RCC 7860 (cell line): ENCODE results near the gene BMAL1.

Source experiments
- DNase-seq: peaks from one replicate; pipeline ENCODE4 v3.0.0-alpha.2; 2015; ENCODE audit warnings: low spot score
- FAIRE-seq: peaks from 2 replicates; lab custom pipeline; 2012; peaks lifted over from hg19 to GRCh38; lab: Jason Lieb, UNC

The BMAL1 gene

DNA sequence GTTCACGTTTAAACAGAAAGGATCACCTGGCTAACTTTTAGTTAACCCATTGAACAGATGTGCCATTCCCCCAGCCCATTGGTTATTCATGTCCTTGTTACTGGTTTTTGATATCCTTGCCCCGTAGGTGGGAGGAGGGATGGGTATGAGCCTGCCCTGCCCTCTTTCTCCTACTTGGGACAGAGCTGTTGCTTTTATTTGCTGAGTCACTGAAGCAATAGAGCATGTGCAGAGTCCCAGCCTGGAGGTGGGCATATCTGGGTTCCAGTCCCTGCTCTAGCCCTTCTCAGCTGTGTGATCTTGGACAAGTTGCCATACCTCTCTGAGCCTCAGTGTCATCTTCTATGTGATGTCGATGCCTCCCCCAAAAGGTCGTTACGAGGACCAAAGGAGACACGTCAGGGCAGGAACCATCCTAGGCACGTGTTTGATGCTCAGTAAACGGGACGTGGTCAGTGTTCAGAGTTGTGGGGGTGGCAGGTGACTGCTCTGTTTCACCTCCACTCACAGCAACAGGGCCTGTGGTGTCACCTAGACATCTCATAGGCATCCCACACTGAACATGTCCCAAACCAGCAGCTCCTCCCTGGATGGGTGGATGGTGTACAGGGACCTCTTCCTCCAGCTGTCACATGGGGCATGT lies 61.0 kb downstream of the BMAL1 start:
- FAIRE-seq, result no peak

DNA sequence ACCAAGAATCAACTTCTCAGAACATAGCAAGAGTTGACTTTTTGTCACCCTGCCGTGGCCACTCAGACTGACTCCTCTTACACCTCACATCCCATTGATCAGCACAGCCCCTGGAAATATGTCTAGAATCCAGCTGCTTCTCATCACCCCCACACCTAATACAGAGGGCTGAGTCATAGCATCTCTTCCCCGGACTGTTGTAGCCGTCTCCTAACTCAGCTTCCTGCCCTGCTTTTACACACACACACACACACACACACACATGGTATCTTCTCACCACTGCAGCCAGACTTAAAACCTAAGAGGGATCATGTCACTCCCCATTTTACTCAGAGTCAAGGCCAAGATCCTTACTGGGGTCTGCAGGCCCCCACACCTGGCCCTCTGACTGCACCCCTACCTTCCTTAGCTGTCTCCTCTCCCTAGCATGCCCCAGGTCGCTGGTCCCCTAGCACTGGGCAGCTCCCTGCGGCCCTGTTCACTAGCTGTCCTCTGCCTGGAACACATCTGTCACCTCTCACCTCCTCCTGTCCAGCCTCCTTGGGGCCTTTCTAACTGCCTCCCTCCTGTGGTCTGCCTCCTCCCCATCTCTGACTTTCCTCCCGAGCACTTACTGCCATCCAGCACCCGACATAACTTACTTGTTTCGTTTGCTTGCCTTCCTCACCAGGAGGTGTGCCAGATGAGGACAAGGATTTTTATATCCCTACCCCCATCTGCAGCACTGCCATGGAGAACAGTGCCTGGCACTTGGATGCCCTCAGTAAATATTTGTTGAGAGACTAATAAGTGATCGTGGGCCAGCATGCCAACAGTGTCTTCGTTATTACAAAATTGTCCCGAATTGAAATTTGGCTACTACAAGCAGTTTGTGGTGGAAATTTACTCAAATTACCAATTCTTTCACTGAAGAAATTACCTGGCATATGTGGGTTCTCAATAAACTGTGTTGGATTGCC lies 61.9 kb downstream of the BMAL1 start:
- FAIRE-seq, result no peak
- peak; percentile 82 for DNase-seq

More for the DNA sequence above, 61.0 kb downstream of the BMAL1 start:
- peak; percentile 65 for DNase-seq

DNA sequence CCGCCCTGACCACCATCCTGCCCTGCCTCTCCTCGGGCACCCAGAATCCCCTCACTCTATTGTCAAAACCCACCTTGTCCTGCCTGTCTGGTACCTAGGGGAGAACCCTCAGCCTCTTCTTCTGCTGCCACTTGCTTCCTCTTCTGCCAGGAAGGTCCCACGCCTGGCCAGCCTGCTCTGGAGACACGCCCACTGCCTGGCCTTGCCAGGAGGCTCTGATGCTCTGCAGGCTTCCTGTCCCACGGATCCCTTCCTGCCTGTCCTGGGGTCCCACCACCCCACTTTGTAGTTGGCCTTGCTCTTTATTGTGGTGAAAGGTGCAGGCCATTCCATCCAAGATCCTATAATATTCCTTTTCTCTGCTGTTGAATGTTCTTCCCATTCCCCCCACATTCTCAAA lies 63.4 kb downstream of the BMAL1 start:
- FAIRE-seq (no peak), DNase-seq (no peak)

DNA sequence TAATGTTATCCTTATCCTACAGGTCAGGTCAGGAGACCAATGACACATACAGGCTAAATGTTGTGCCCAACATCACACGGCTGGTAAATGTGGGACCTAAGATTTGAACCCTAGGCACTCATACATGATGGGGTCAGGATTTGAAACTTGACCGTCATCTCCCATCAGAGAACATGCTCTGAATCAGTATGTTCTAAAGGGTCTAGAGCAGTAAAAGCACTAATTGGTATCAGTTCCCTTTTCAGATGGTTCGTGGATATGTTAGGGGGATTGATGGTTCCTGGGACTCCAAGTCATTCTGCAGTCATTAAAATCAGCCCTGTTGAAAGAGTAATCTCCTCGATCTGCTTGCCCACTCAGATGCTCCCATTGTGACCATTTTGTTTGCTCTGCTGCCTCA lies 65.5 kb downstream of the BMAL1 start:
- FAIRE-seq (no peak), DNase-seq (no peak)

DNA sequence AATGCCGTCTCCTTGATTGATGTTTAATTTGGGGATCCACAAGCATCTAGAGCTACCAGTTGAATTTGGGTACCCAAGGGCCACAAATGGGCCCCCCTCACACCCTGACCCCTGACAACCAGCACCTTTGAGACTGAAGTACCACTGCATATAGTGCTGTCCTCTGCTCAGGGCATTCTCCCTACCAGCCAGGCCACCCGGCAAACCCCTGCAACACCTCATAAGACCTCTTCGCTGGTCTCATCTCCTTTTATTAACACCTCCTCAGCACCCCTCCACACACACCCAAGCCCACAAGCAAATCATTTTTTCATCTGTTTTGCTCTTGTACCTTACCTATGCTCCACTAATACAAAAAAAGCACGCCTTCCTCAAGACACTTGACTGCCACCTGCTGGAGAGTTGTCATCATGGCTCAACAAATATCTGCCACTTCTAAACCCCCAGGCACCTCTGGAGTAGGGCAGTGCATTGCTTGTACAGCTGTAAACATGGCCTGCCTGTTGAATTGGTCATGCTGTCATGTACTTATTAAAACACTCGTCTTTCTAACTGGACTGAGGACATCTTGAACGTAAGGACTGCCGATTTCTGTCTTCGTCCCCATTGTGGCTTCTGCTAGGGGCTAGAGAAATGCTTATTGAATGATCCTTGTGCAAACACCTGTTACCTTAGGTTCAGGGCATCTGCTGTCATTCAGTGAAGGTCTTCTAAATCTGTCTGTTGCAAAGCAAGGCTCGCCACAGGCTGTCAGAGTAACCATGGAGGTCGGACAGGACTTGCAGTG lies 66.5 kb downstream of the BMAL1 start:
- FAIRE-seq (no peak), DNase-seq (peak; percentile 45)

DNA sequence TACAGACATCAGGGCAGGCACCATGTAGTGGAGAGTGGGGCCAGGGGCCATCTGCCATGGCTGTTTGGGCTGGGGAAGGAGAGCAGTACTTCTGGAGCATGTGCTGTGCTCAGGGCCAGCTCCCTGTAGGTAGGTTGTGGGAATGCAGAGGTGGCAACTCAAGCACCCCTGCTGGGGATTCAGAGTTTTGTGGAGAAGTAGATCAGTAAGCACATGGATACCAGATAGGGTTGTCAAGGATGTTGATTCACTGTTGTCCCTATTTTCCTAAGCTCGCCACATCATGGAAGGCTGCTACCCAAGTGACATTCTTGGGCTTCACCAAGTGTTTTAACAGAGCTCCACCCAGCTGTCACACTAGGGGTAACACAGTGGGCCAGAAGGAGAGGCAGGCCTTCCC lies 67.2 kb downstream of the BMAL1 start:
- FAIRE-seq (no peak), DNase-seq (peak; percentile 11)

DNA sequence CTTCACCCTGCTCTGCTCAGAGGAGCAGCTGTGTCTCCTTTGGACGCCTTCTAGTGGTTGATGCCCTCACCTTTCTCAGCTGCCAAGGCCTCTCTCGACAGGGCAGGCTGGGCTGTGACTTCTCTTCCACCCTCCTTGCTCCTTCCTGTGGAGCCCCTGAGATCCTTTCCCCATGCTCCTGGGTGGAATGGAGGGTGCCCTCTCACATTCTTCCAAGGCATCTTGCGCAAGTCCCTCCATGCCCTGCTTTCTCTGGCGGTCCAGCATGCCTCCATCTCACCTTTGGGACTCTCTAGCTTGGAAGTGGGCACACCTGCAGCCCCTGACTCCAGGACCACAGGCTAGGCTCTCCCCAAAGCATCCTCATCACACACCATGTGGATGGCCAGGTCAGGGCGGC lies 68.9 kb downstream of the BMAL1 start:
- no peak for FAIRE-seq
- no peak for DNase-seq

DNA sequence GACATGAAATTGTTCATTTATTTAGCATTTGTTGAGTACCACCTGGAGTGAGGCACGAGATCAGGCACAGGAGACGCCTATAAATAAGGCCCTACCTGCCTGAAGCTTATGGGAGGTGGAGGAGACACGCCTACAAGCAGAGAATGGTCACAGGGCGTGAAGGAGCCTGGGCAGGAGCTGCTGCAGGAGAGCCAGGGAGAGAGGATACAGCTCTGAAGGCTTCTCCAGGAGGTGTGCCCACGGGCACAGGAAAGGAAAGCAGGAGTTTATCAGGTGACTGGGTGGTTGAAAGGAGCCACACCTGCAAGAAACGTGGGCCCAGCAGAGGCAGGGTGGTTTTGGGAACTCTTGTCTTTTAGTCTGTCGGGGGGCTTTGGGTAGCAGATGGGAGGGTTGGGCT lies 70.3 kb downstream of the BMAL1 start:
- FAIRE-seq, result no peak
- DNase-seq, result no peak

DNA sequence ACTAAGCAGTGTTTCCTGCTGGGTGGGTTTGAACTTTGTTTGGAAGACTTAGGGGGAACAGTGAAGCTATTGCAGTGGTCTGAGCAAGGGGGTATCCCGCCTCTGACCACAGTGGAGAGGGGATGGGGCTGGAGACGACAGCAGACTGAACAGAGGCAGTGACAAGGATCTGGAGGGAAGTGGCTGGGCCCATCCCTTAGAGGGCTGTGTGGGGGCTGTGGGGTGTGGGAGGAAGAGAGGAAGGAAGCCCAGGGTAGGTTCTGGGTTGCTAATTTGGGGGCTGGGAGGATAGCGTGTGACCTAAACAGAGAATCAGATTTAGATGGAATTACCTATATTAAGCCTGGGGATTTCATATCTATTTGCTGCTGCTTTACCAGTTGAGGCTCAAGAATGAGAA lies 70.7 kb downstream of the BMAL1 start:
- no peak for DNase-seq
- FAIRE-seq, result no peak

DNA sequence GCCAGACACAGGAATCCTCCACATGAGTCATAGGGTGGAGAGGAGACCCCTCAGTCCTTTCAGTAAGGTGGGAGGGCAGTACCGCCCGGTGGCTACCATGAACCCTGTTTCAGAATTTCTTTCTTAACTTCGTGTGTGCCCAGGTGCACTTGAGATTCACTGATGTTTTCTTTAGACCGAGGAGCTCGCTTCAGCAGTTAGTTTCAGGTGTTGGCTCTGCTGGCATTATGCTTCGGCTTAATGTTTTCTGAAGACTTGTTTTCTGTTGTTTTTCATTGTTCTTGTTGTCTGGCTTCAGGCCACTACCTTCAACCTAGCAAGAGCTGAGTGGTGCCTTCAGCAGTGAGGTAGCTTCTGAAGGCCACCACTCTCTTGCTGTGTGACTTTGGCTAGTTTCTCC lies 71.5 kb downstream of the BMAL1 start:
- no peak for FAIRE-seq

DNA sequence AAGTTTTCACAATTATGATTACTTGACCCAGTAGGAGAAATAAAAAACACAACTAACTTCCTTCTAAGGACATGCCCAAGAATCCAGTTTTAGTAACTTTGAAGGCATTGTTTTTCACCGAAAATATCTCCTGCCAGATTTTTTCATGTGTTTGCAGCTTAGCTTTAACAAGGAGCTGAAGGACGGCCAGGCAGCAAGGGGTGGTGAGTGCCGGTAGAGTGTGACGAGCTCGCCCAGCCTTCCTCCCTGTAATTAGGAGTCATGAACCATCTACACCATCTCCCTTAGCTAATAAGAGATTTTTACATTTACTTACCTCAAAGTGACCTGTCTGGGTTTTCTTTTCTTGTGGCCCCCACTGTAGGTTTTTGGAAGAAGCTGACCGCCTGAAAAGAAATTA lies 72.0 kb downstream of the BMAL1 start:
- FAIRE-seq (no peak), DNase-seq (no peak)

More for the DNA sequence above, 71.5 kb downstream of the BMAL1 start:
- no peak for DNase-seq

DNA sequence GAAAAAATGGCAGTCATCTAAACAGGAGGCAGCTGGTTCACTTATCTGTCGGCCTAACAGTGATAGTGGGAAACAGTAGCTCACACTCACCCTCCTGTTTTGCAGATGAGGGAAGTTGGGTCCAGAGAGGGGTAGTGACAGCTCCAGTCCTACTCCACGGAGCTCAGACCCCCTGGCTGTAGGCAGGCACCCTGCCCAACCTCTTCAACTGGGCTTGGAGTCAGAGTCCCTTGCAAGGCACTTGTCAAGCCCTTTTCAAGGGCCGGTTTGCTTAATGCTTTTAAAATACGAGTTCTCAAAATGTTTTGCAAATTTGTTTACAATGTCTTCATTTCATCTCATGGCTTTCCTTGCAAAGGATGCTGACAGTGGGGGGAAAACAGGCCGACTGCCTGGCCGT lies 75.1 kb downstream of the BMAL1 start:
- no peak for DNase-seq
- FAIRE-seq, result no peak

DNA sequence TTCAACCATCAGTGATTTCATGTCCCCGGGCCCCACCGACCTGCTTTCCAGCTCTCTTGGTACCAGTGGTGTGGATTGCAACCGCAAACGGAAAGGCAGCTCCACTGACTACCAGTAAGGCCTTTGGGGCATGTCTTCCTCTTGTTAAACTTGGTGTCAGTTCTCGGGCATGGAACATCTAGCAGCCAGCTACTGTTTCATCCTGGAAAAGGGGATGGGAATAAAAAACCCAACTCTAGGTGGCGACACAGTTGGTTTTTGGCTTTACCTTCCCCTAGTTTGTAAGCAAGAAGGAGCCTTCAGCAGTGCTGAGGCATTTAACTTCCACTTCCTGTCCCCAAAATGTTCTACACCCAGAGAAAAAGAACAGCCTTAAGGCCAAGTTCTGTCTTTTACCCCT lies 76.7 kb downstream of the BMAL1 start:
- DNase-seq, result no peak
- FAIRE-seq, result no peak

DNA sequence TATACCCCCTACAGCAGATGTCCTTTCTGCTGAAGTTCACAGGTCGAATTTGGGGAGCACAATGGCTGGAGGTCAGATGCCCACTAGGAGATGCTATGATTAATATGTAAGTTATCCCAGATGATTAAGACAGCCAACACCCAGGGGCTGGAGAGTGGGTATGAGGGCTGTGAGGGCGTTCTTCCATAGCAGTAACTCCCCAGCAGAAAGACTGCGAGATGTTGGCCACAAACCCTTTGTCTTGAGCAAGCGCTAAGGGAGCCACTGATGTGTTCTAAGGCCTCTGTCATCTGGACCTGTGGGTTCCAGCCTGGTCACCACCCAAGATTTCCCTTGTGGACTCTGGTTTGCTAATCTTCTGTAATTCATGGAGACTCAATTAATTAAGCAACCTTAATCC lies 77.6 kb downstream of the BMAL1 start:
- FAIRE-seq (no peak), DNase-seq (peak; percentile 17)

DNA sequence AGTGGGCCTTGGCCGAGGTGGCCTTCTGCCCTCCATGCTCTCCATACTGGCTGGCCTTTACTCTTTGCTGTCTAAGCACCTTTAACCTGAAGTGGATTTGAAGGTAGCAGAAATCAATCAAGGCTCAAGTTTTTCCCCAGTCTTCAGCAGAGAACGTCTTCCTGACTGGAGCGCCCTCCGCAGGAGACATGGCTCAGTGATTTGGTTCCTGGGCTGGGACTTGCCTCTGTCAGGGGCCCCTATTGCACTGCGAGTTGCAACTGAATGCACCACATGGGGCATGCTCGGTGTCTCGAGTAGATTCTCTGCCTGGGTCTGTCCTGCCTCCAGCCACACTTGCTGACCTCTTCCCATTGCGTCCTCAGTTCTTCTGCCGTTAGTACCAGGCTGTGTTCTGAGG lies 79.6 kb downstream of the BMAL1 start:
- FAIRE-seq (no peak), DNase-seq (no peak)

DNA sequence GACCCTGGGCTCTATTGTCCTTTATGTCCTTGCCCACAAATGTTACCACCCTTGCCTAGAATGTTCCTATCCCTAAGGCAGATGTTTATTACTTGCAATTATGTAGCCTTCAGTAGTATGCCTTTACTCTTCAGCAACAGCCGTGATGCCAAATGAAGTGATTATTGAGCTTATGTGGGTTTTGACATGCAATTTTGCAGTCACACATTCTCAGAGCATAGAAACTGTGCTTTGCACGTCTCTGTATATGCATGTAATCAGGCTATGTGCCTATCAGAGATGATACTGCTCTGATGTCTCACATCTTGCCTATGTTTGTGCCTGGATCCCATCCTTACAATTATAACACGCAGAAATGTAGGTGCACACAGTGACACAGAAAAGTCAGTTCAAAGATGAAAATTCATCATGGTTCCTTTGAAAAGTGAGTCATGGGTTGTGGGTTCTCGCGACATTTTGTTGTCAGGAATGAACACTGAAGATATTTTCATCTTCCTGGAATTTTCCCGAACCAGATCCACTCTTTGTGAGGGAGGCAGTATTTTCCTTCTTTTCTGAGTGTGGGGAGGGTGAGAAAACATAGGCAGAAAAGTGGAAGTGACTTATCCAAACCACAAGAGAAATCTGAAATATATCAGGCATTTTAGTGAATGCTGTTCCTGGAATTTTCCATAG lies 81.1 kb downstream of the BMAL1 start:
- DNase-seq (peak; percentile 15), FAIRE-seq (no peak)

DNA sequence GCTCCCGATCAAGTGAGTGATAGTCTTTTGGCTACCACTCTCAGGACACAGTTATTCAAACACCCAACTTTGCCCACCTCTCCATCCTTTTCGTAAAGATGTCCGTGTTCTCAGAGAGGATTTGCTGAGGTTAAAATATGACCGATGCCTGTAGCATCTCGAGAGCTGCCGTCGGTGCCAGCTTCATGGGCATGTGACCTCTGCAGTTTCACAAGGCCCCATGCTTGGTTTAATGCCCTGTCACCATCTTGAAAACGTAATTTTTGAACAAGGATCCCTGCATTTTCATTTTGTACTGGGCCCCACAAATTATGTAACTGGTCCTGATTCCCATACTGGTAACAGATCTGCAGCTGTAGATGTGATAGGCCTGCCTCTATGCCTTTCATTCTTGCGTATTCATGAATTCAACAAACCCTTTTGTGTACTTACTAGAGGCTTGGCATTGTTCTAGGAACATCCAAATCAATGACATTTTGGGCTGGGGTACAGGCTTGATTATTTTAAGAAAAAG lies 85.1 kb downstream of the BMAL1 start:
- FAIRE-seq (no peak), DNase-seq (no peak)

DNA sequence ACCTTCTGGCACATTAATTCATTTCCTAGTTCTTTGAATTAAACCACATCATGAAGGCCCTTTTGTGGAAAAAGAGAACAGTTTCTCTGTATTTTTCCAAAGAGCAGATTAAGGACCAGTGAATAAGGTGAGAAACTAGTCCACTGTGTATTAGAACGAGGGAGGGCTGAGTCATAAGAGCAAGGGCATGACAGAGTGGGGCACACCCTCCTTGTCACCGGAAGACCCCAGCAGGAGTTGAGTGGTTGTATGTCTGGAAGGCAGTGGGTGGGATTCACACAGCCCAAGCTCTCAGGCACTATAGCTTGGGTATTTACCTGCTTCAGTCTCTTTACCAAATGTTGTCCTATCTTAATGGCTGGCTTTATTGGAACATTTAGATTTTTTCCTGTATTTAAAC lies 86.8 kb downstream of the BMAL1 start:
- no peak for DNase-seq
- FAIRE-seq, result no peak

DNA sequence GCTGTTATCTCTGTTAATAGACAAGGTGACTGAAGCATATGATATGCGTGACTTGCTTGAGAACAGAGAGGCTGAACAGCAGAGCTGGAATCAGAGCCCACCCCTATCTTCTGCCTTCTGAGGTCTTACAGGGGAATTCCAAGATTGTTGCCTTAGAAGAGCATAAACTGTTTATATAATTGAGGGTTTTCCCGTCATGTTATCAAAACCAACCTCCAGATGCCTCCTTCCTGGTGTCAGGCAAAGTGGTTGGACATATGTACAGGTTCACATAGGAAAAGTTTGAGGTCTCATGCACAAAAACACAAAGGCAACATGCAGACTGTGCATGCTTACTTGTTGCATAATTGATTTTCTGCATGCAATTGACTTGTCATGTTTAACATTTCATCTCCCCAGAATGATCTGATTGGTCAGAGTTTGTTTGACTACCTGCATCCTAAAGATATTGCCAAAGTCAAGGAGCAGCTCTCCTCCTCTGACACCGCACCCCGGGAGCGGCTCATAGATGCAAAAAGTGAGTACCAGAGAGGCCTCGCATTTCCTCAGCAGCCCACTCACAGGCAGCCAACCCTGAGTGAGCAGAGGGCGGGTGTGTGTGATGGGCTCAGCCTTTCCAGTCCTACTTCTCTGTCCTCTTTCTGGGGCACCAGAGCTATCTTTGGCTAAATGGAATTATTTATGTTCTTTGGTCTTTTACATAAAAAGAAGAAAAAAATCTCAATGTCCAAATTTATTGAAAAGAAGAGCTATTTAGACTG lies 88.9 kb downstream of the BMAL1 start:
- FAIRE-seq (no peak), DNase-seq (no peak)

DNA sequence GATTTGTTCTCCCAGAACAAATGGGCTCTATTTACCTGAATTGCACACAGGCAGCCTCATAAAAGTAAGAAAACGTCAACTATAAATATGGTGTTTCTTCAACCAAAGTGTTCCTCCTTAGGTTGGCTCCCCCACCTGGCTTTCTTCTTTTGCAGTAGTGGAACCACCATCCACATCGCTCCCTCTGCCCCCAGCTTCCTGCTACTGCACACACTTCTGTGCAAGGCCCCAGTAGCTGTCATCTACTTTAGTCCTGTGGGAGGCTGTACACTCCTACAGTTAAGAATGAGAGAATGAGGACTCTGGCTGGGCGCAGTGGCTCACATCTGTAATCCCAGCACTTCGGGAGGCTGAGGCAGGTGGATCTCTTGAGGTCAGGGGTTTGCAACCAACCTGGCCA lies 89.5 kb downstream of the BMAL1 start:
- no peak for FAIRE-seq
- no peak for DNase-seq
